Right lobe of liver (tissue), 6 donors: ENCODE measurements around the gene COX7A2L. TPM values are rescaled to one million over a fixed set of nuclear protein-coding genes. Genes with fewer than 3 reads are reported as not detected.

Source experiments
- ATAC-seq, 4 donors: fragments of 200-7000 bp; cut with Tn5 transposase; one replicate each; pipeline ENCODE4 v1.9.1; 2020; ENCODE audit warnings: mild to moderate bottlenecking in 4 of 4, moderate library complexity in 4 of 4
- DNase-seq, 3 donors: peaks; one replicate each; pipeline ENCODE4 v3.0.0-alpha.2; 2020
- H3K27ac ChIP-seq, 3 donors: fragments of 200-600 bp; one replicate each; pipeline ENCODE4 v1.8.0; 2022
- H3K27me3 ChIP-seq, 2 donors: fragments of 200-600 bp; one replicate each; pipeline ENCODE4 v1.8.0; 2022
- H3K36me3 ChIP-seq, 4 donors: fragments of 200-600 bp; sonication (generic) in 1 of 4; one replicate each; pipeline versions ENCODE4 v1.5.1 to v1.8.0; 2017 to 2022; ENCODE audit warnings: control low read depth in 1 of 4
- H3K4me1 ChIP-seq, 4 donors: fragments of 200-600 bp; sonication (generic) in 1 of 4; one replicate each; pipeline versions ENCODE4 v1.5.1 to v1.8.0; 2017 to 2022; ENCODE audit warnings: control low read depth in 1 of 4
- H3K4me3 ChIP-seq, 3 donors: fragments of 200-600 bp; one replicate each; pipeline ENCODE4 v1.8.0; 2022
- H3K9me3 ChIP-seq, 4 donors: fragments of 200-600 bp; sonication (generic) in 1 of 4; one replicate each; pipeline versions ENCODE4 v1.5.1 to v1.8.0; 2017 to 2022; ENCODE audit warnings: control low read depth in 1 of 4
- CTCF ChIP-seq, 4 donors: fragments of 200-600 bp in 3 of 4; fragments of 450-650 bp in 1 of 4; IDR thresholded peaks; one replicate each; pipeline versions ENCODE4 v1.5.1 to v1.8.0; 2016 to 2022; ENCODE audit warnings: antibody characterized with exemption in 4 of 4, mild to moderate bottlenecking in 2 of 4
- POLR2A ChIP-seq: fragments of 450-650 bp; IDR thresholded peaks from one replicate; pipeline ENCODE4 v1.6.1; 2017; ENCODE audit warnings: antibody characterized with exemption, mild to moderate bottlenecking
- WGBS: methylation state at CpG from one replicate; pipeline ENCODE4 v1.1.6; 2018; ENCODE audit warnings: low coverage, low lambda C conversion rate; ENCODE audit not compliant: insufficient coverage; ENCODE audit errors: missing lambda C conversion rate; 5-methylcytosine and 5-hydroxymethylcytosine counted together
- intact Hi-C, 2 donors: fragments of 100-400 bp; cut with DNase I; formaldehyde crosslinking; loops; one replicate each; pipeline versions ENCODE4 v1.11.2 to v1.14.1; 2022
- total RNA-seq, 6 experiments: library from RNA; depleted of rRNA in 2 of 6; stranded (reverse); fragments of >200 nt in 2 of 6; fragmentation: NEBNext Ultra II Directional in 3 of 6; extraction: Animal tissue kit (Norgen Biotek cat#: 25700) in 3 of 6; gene quantifications; one replicate each; pipeline versions ENCODE4 v1.1.0 to v1.2.4, GENCODE V29; 2016 to 2023
- donor health status: DM: no; HTN: yes; CAD: no.
- donor health status: DM: no; HTN: no; CAD: no.
- donor health status: DM: no; HTN: no; CAD: no.
- donor health status: DM: no; HTN: yes; CAD: no.
- donor health status: DM: no; HTN: yes; CAD: no.

The COX7A2L gene
- total RNA-seq, 6 experiments from 2014 or later = 37.5 to 97.0 (median 57.6) TPM

- H3K27ac ChIP-seq = no peak overlapping the region
- H3K9me3 ChIP-seq = no peaks in the 10 kb centered on the region
- no peaks in the 10 kb centered on the region for H3K27me3 ChIP-seq
- H3K4me3 ChIP-seq = no peak overlapping the region
- no peaks in the 10 kb centered on the region for H3K4me1 ChIP-seq
- DNase-seq (no peak), ATAC-seq (no peak)
- intact Hi-C loops = no loop called here
- TF ChIP-seq CTCF (IDR thresholded peaks at IDR 0.05) (no peak), POLR2A (no peak)
- H3K36me3 ChIP-seq = peaks cover 0 to 15% (median 8%) of the 10 kb centered on the region in 4 donors
- WGBS = 91% methylated on average over 6 of the region's 6 CpGs
Observed at GRCh38 chr2:42315844-42316470, 45.1 kb downstream of the COX7A2L start.

- no peak overlapping the region for H3K4me3 ChIP-seq
- no peaks in the 10 kb centered on the region for H3K9me3 ChIP-seq
- no peaks in the 10 kb centered on the region for H3K27me3 ChIP-seq
- H3K36me3 ChIP-seq = peaks cover 0 to 15% (median 8%) of the 10 kb centered on the region in 4 donors
- H3K27ac ChIP-seq = no peak overlapping the region
- TF ChIP-seq POLR2A (no peak), CTCF (IDR thresholded peaks at IDR 0.05) (no peak)
- WGBS = 84% methylated on average over 3 of the region's 3 CpGs
- no peaks in the 10 kb centered on the region for H3K4me1 ChIP-seq
- DNase-seq (no peak), ATAC-seq (no peak)
- intact Hi-C loops = no loop called here
Observed at GRCh38 chr2:42314892-42315468, 46.0 kb downstream of the COX7A2L start.

DNA sequence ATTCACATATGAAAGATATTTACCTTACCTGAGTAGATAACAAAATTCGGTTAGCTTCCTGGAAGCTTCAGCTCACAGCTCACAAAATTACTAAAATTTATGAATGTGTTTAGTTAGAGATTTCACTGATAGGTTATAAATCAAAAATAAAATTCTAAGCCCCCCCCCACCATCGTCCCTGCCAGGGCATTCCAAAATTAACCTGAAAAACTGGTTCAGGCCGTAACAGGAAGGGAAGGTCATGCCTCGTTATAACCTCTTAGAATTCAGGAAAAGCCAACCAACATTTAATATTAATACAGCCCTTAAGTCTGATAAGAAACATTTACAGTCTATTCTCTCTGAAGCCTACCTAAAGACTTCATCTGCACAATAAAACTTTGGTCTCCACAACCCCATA, 48.9 kb downstream of the COX7A2L start:
- TF ChIP-seq CTCF (IDR thresholded peaks at IDR 0.05) = no peak
- no peak for TF ChIP-seq POLR2A
- Histone ChIP-seq H3K27ac (no peak overlapping the region), H3K4me1 (no peaks in the 10 kb centered on the region), H3K36me3 (peaks cover 0 to 21% (median 7%) of the 10 kb centered on the region in 4 donors), H3K9me3 (no peaks in the 10 kb centered on the region), H3K4me3 (no peak overlapping the region), H3K27me3 (no peaks in the 10 kb centered on the region)
- ATAC-seq = no peak
- DNase-seq = no peak
- WGBS = 72% methylated on average over 4 of the region's 4 CpGs
- intact Hi-C loops = no loop called here

DNA sequence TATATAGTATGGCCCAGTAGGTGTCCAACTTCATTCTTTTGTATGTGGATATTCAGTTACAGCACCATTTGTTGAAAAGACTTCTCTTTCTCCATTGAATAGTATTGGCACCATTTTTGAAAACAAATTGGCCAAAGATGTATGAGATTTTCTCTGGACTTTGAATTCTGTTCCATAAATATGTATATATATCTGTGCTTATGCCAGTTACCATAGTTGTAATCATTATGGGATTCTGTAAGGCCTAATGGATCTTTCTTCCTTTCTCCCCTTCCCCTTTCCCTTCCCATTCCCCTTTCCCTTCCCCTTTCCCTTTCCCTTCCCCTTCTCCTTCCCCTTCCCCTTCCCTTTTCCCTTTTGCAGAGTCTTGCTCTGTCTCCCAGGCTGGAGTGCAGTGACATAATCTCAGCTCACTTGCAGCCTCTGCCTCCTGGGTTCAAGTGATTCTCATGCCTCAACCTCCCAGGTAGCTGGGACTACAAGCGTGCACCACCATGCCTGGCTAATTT, 51.0 kb downstream of the COX7A2L start:
- Histone ChIP-seq H3K27me3 (no peaks in the 10 kb centered on the region), H3K27ac (no peak overlapping the region), H3K4me3 (no peak overlapping the region), H3K9me3 (no peaks in the 10 kb centered on the region), H3K4me1 (no peaks in the 10 kb centered on the region), H3K36me3 (peaks cover 0 to 10% (median 1%) of the 10 kb centered on the region in 4 donors)
- 86% methylated on average over 1 of the region's 1 CpG for WGBS
- ATAC-seq = no peak
- no peak for DNase-seq
- TF ChIP-seq POLR2A (no peak), CTCF (IDR thresholded peaks at IDR 0.05) (no peak)
- intact Hi-C loops = no loop called here
